Astrocyte (in vitro differentiated cells and primary cell): Measurements from ENCODE around the gene NPDC1.

Experiments used
- EZH2 ChIP-seq: IDR thresholded peaks from 2 replicates; pipeline ENCODE4 v1.6.1; 2012; ENCODE audit warnings: mild to moderate bottlenecking, low read length, inconsistent platforms; ENCODE audit not compliant: insufficient read depth
- TF ChIP-seq, protein P1 (sequence below): IDR thresholded peaks from 2 replicates; pipeline ENCODE4 v1.5.1; 2011; ENCODE audit warnings: low read depth, mild to moderate bottlenecking, inconsistent platforms, low read length, moderate library complexity; ENCODE audit not compliant: insufficient read depth

DNA sequence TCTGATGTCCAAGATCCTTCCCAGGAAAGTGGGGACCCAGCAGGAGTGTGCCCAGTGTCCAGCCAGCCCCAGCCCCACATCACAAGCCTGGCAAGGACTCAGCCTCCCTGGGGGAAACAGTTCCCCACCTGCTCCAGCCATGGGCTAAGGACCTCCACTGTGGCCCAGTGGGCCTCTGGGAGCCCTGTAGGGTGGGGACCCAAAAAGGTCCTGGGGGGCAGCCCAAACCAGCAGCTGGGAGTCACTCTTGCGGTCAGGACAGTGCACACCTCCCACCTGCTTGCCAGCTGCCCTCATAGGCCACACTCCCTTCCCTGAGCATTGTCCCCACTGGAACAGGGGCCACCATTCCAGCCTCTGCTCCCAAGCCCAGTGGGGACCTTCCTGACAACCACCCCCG, 19.6 kb downstream of the NPDC1 start:
- TF ChIP-seq, protein P1, sequence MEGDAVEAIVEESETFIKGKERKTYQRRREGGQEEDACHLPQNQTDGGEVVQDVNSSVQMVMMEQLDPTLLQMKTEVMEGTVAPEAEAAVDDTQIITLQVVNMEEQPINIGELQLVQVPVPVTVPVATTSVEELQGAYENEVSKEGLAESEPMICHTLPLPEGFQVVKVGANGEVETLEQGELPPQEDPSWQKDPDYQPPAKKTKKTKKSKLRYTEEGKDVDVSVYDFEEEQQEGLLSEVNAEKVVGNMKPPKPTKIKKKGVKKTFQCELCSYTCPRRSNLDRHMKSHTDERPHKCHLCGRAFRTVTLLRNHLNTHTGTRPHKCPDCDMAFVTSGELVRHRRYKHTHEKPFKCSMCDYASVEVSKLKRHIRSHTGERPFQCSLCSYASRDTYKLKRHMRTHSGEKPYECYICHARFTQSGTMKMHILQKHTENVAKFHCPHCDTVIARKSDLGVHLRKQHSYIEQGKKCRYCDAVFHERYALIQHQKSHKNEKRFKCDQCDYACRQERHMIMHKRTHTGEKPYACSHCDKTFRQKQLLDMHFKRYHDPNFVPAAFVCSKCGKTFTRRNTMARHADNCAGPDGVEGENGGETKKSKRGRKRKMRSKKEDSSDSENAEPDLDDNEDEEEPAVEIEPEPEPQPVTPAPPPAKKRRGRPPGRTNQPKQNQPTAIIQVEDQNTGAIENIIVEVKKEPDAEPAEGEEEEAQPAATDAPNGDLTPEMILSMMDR, result no peak
- no peak for TF ChIP-seq EZH2
